ENCODE results near the gene SLC49A4.

GRCh38 chr3:122810734-122811133 lies 15.9 kb downstream of the SLC49A4 start:
- TF ChIP-seq CTCF (IDR thresholded peaks at IDR 0.05; ENCODE audit: insufficient read depth, low read length, poor library complexity, severe bottlenecking) (no peak), EZH2phosphoT487 (conservative IDR thresholded peaks at IDR 0.05; ENCODE audit: low read length) (no peak)

Data from SU-DHL-6 (cell line).